ENCODE measurements around the gene POU2AF1. TPM values are rescaled to one million over a fixed set of nuclear protein-coding genes. Genes with fewer than 3 reads are reported as not detected.

The POU2AF1 gene
- total and polyA plus RNA-seq, 4 donors: 0.21 to 2.0 (median 0.83) TPM

GRCh38 chr11:111400595-111400994 lies 21.5 kb upstream of the POU2AF1 start:
- H3K27me3 ChIP-seq (ENCODE audit: control insufficient read depth in 4 of 4, insufficient read depth in 4 of 4, low read length in 3 of 4): no peaks in the 10 kb centered on the region
- no peak for TF ChIP-seq GABPA (IDR thresholded peaks at IDR 0.05 in 1 of 2, conservative IDR thresholded peaks at IDR 0.05 in 1 of 2)
- no peak overlapping the region for H3K27ac ChIP-seq (ENCODE audit: low read depth in 1 of 2, low read length in 2 of 2)
- H3K4me3 ChIP-seq (ENCODE audit: low read depth in 1 of 3, low read length in 3 of 3): no peak overlapping the region
- no peak for DNase-seq (ENCODE audit: low spot score)
- no peaks in the 10 kb centered on the region for H3K9me3 ChIP-seq (ENCODE audit: control insufficient read depth in 4 of 4, low read length in 3 of 4)
- H3K36me3 ChIP-seq (ENCODE audit: control insufficient read depth in 4 of 4, insufficient read depth in 3 of 4, low read depth in 1 of 4, low read length in 3 of 4): no peaks in the 10 kb centered on the region
- peaks cover 0 to 6% (median 5%) of the 10 kb centered on the region in 4 donors for H3K4me1 ChIP-seq (ENCODE audit: control insufficient read depth in 4 of 4, insufficient read depth in 4 of 4, low read length in 3 of 4)
- no peak overlapping the region for H3K9ac ChIP-seq (ENCODE audit: low read depth in 1 of 2, low read length in 2 of 2)

- Histone ChIP-seq H3K9ac (ENCODE audit: low read depth in 1 of 2, low read length in 2 of 2) (no peak overlapping the region), H3K4me1 (ENCODE audit: control insufficient read depth in 4 of 4, insufficient read depth in 4 of 4, low read length in 3 of 4) (peaks cover 0 to 6% (median 5%) of the 10 kb centered on the region in 4 donors), H3K27ac (ENCODE audit: low read depth in 1 of 2, low read length in 2 of 2) (no peak overlapping the region), H3K4me3 (ENCODE audit: low read depth in 1 of 3, low read length in 3 of 3) (no peak overlapping the region), H3K9me3 (ENCODE audit: control insufficient read depth in 4 of 4, low read length in 3 of 4) (no peaks in the 10 kb centered on the region), H3K36me3 (ENCODE audit: control insufficient read depth in 4 of 4, insufficient read depth in 3 of 4, low read depth in 1 of 4, low read length in 3 of 4) (no peaks in the 10 kb centered on the region), H3K27me3 (ENCODE audit: control insufficient read depth in 4 of 4, insufficient read depth in 4 of 4, low read length in 3 of 4) (no peaks in the 10 kb centered on the region)
- DNase-seq (ENCODE audit: low spot score): no peak
- 94% methylated on average over 7 of the region's 7 CpGs for WGBS
- TF ChIP-seq SP1 (IDR thresholded peaks at IDR 0.05): no peak
- no peak for TF ChIP-seq CTCF (IDR thresholded peaks at IDR 0.05; ENCODE audit: low read depth, low read length, missing input control)
- TF ChIP-seq RXRA (IDR thresholded peaks at IDR 0.05): no peak
- TF ChIP-seq ATF3 (IDR thresholded peaks at IDR 0.05): no peak
- no peak for TF ChIP-seq FOXA2 (IDR thresholded peaks at IDR 0.05)
- TF ChIP-seq EGR1 (IDR thresholded peaks at IDR 0.05; ENCODE audit: low read depth in 2 of 2): no peak
- no peak for TF ChIP-seq ZBTB33 (IDR thresholded peaks at IDR 0.05)
- no peak for TF ChIP-seq REST (IDR thresholded peaks at IDR 0.05)
- TF ChIP-seq HNF4A (conservative IDR thresholded peaks at IDR 0.05): no peak
- TF ChIP-seq RAD21 (IDR thresholded peaks at IDR 0.05): no peak
- TF ChIP-seq JUND (IDR thresholded peaks at IDR 0.05): no peak
- TF ChIP-seq NR2F2 (IDR thresholded peaks at IDR 0.05): no peak
- no peak for TF ChIP-seq GABPA (IDR thresholded peaks at IDR 0.05 in 1 of 2, conservative IDR thresholded peaks at IDR 0.05 in 1 of 2)
- no peak for TF ChIP-seq MAX (IDR thresholded peaks at IDR 0.05)
- TF ChIP-seq HNF4G (IDR thresholded peaks at IDR 0.05): no peak
- no peak for TF ChIP-seq YY1 (IDR thresholded peaks at IDR 0.05)
- TF ChIP-seq TAF1 (conservative IDR thresholded peaks at IDR 0.05): no peak
- TF ChIP-seq FOXA1 (IDR thresholded peaks at IDR 0.05): no peak
Measured at GRCh38 chr11:111399187-111400031, 20.3 kb upstream of the POU2AF1 start.

Measured in liver (tissue), 9 donors.